Caco-2 (cell line): ENCODE data around the gene SDK2. TPM values are rescaled to one million over a fixed set of nuclear protein-coding genes. Genes with fewer than 3 reads are reported as not detected.

Experiments
- BruUV-seq: library from RNA; stranded (reverse); fragments of 400-500 nt; replicated peaks from 2 replicates; lab custom pipeline; 2021; lab: Mats Ljungman, UMichigan
- CTCF ChIA-PET: fragments of 300-600 bp; sonication (Branson Sonifier 250); formaldehyde crosslinking; loops from one replicate; lab custom pipeline; 2022; ENCODE audit warnings: antibody characterized with exemption; lab: Charles Lee
- POLR2A ChIA-PET: fragments of 300-600 bp; sonication (Branson Sonifier 250); formaldehyde crosslinking; loops from one replicate; lab custom pipeline; 2022; ENCODE audit warnings: antibody characterized with exemption; lab: Charles Lee
- DNase-seq, 2 experiments: peaks; one replicate each; pipeline versions ENCODE4 v3.0.0 to v3.0.0-alpha.2; 2020 to 2022
- H3K27me3 ChIP-seq: replicated peaks from 2 replicates; pipeline ENCODE4 v1.6.0; 2011; ENCODE audit warnings: low read length; ENCODE audit not compliant: control insufficient read depth, insufficient read depth
- H3K36me3 ChIP-seq: 2 replicates; pipeline ENCODE4 v1.5.1; 2011; ENCODE audit warnings: low read length; ENCODE audit not compliant: control insufficient read depth, insufficient read depth
- H3K4me1 ChIP-seq: fragments of 250-450 bp; sonication (Bioruptor Pico); 2 replicates; pipeline ENCODE4 v1.5.1; 2020; ENCODE audit warnings: mild to moderate bottlenecking
- H3K4me3 ChIP-seq: 2 replicates; pipeline ENCODE4 v1.5.1; 2011; ENCODE audit warnings: low read depth, mild to moderate bottlenecking, control low read depth, low read length
- H3K9me3 ChIP-seq: fragments of 250-450 bp; sonication (Bioruptor Pico); 2 replicates; pipeline ENCODE4 v1.5.1; 2020; ENCODE audit warnings: mild to moderate bottlenecking, moderate library complexity
- H3K27ac Mint-ChIP-seq: one replicate; pipeline ENCODE4 v1.8.0; 2022; ENCODE audit warnings: mixed read lengths; ENCODE audit not compliant: unreplicated experiment
- H3K27me3 Mint-ChIP-seq: one replicate; pipeline ENCODE4 v1.8.0; 2022; ENCODE audit warnings: mixed read lengths; ENCODE audit not compliant: insufficient read depth, unreplicated experiment
- H3K36me3 Mint-ChIP-seq: one replicate; pipeline ENCODE4 v1.8.0; 2022; ENCODE audit warnings: mild to moderate bottlenecking, mixed read lengths; ENCODE audit not compliant: insufficient read depth, unreplicated experiment
- H3K4me1 Mint-ChIP-seq: one replicate; pipeline ENCODE4 v1.8.0; 2022; ENCODE audit warnings: low read depth, mixed read lengths; ENCODE audit not compliant: unreplicated experiment
- H3K4me3 Mint-ChIP-seq: one replicate; pipeline ENCODE4 v1.8.0; 2022; ENCODE audit warnings: mild to moderate bottlenecking, moderate library complexity, mixed read lengths; ENCODE audit not compliant: unreplicated experiment
- H3K9me3 Mint-ChIP-seq: one replicate; pipeline ENCODE4 v1.8.0; 2022; ENCODE audit warnings: mixed read lengths; ENCODE audit not compliant: unreplicated experiment
- CTCF ChIP-seq, 2 experiments: fragments of 200-600 bp in 1 of 2; IDR thresholded peaks; 1 replicate in 1 of 2; 2 replicates in 1 of 2; pipeline versions ENCODE4 v1.5.1 to v1.8.0; 2011 to 2022; ENCODE audit warnings: antibody characterized with exemption in 1 of 2, control low read depth in 1 of 2, inconsistent platforms in 1 of 2, low read depth in 1 of 2, low read length in 1 of 2, mild to moderate bottlenecking in 1 of 2, moderate library complexity in 1 of 2; ENCODE audit not compliant: insufficient read depth in 1 of 2, severe bottlenecking in 1 of 2, unreplicated experiment in 1 of 2
- intact Hi-C: fragments of 100-400 bp; cut with micrococcal nuclease; formaldehyde crosslinking; loops from one replicate; pipeline ENCODE4 v1.10.0; 2022; ENCODE audit not compliant: unreplicated experiment
- total RNA-seq: library from RNA; stranded (reverse); gene quantifications from 2 replicates; pipeline ENCODE4 v1.2.3, GENCODE V29; 2022

Gene SDK2
- total RNA-seq, 1 experiment from 2014 or later = 0.09 TPM

- H3K4me3 Mint-ChIP-seq = no peak overlapping the region
- H3K36me3 Mint-ChIP-seq = no peaks in the 10 kb centered on the region
- peaks cover 24% of the 10 kb centered on the region for H3K27me3 Mint-ChIP-seq
- POLR2A ChIA-PET = no interaction called here
- no peak overlapping the region for H3K27ac Mint-ChIP-seq
- H3K9me3 ChIP-seq = peaks cover 9% of the 10 kb centered on the region
- peaks cover 13% of the 10 kb centered on the region for H3K9me3 Mint-ChIP-seq
- no TSS peak for BruUV-seq
- H3K36me3 ChIP-seq = no peaks in the 10 kb centered on the region
- no peaks in the 10 kb centered on the region for H3K4me1 ChIP-seq
- intact Hi-C loops = no loop called here
- H3K4me1 Mint-ChIP-seq = no peaks in the 10 kb centered on the region
- TF ChIP-seq CTCF (IDR thresholded peaks at IDR 0.05; ENCODE audit: insufficient read depth in 1 of 2, low read depth in 1 of 2, low read length in 1 of 2, severe bottlenecking in 1 of 2, unreplicated experiment in 1 of 2) = no peak
- CTCF ChIA-PET = interaction anchor here (0.6 kb wide), 1 partner anchor 153 kb away, joined by 3 read pairs; no protein-coding TSS in a partner anchor
- H3K4me3 ChIP-seq = no peak overlapping the region
- no peaks in the 10 kb centered on the region; the same call in 1 of the 2 replicates for H3K27me3 ChIP-seq
- no peak for DNase-seq
Observed at GRCh38 chr17:73482894-73483293, 161.4 kb downstream of the SDK2 start.

GRCh38 chr17:73482251-73482716, 162.0 kb downstream of the SDK2 start:
- no TSS peak for BruUV-seq
- H3K36me3 ChIP-seq = no peaks in the 10 kb centered on the region
- H3K27me3 ChIP-seq = no peaks in the 10 kb centered on the region; the same call in 1 of the 2 replicates
- Mint-ChIP-seq H3K9me3 (peaks cover 13% of the 10 kb centered on the region), H3K27ac (no peak overlapping the region), H3K4me3 (no peak overlapping the region), H3K27me3 (peaks cover 24% of the 10 kb centered on the region), H3K36me3 (no peaks in the 10 kb centered on the region), H3K4me1 (no peaks in the 10 kb centered on the region)
- no peak for DNase-seq
- intact Hi-C loops = no loop called here
- TF ChIP-seq CTCF (IDR thresholded peaks at IDR 0.05; ENCODE audit: insufficient read depth in 1 of 2, low read depth in 1 of 2, low read length in 1 of 2, severe bottlenecking in 1 of 2, unreplicated experiment in 1 of 2) = no peak
- H3K4me3 ChIP-seq = no peak overlapping the region
- POLR2A ChIA-PET = no interaction called here
- H3K9me3 ChIP-seq = peaks cover 9% of the 10 kb centered on the region
- CTCF ChIA-PET = interaction anchor here (0.6 kb wide), 1 partner anchor 154 kb away, joined by 3 read pairs; no protein-coding TSS in a partner anchor
- H3K4me1 ChIP-seq = no peaks in the 10 kb centered on the region

- peaks cover 27% of the 10 kb centered on the region for H3K27me3 Mint-ChIP-seq
Observed at GRCh38 chr17:73481676-73482075, 162.6 kb downstream of the SDK2 start.

More at GRCh38 chr17:73481676-73482075, 162.6 kb downstream of the SDK2 start:
- peaks cover 13% of the 10 kb centered on the region for H3K9me3 Mint-ChIP-seq
- ChIA-PET CTCF (no interaction called here), POLR2A (no interaction called here)
- H3K4me1 Mint-ChIP-seq = no peaks in the 10 kb centered on the region
- H3K36me3 ChIP-seq = no peaks in the 10 kb centered on the region
- no peak for TF ChIP-seq CTCF (IDR thresholded peaks at IDR 0.05; ENCODE audit: insufficient read depth in 1 of 2, low read depth in 1 of 2, low read length in 1 of 2, severe bottlenecking in 1 of 2, unreplicated experiment in 1 of 2)
- no peaks in the 10 kb centered on the region; the same call in 1 of the 2 replicates for H3K27me3 ChIP-seq
- no peak for DNase-seq
- H3K4me1 ChIP-seq = no peaks in the 10 kb centered on the region
- H3K4me3 Mint-ChIP-seq = no peak overlapping the region
- H3K27ac Mint-ChIP-seq = no peak overlapping the region
- no peak overlapping the region for H3K4me3 ChIP-seq
- intact Hi-C loops = no loop called here
- H3K9me3 ChIP-seq = peaks cover 9% of the 10 kb centered on the region
- BruUV-seq = no TSS peak
- H3K36me3 Mint-ChIP-seq = no peaks in the 10 kb centered on the region
